Measurements from ENCODE around the gene B3GAT3. TPM values are rescaled to one million over a fixed set of nuclear protein-coding genes. Genes with fewer than 3 reads are reported as not detected.

The B3GAT3 gene
- total and polyA plus RNA-seq, 2 donors (not counting 3 experiments of a cell fraction or from before 2014, with no cell fraction given): 31.6 to 37.2 TPM

DNA sequence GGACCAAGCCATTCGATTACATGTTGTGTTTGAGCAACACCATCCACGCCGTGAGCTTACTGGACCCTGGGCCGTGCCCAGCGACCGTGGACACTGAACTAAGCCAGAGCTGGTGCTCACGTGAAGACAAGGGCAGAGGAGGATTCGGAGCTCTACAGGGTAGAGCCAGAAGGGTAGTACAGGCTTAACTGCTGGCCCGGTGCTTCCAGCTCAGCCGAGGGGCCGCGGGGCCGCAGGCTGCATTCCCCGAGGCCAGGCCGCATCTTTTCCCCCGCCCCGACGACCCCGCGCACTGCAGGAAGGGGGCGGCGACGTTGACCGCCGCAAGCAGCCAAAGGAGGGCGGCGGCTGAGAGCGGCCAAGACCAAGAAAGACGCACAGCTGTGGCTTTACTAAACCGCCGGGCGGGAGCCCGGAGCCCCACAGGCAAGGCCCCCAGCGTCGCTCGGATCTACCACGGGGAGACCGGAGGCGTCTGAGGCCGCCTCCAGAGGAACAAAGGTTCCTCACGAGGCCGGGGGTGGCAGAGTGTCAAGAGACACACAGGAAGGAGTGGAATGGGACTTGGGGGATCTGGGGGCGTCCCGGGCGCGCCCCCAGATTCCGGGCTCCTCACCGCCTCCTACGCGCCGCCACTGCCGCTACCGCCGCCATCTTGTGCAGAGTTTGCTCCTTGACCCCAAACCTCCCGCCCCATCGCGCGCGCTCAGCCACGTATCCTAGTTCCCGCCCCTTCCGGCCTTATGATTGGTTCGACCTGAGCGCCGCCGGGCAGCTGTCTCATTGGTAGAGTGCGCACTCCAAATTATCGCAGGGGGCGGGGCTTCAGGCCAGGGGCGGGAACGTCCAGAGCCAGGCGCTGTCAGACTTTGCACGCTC lies 24.4 kb upstream of the B3GAT3 start, which contains the start of gene GANAB:
Gene GANAB, minus strand, starts transcription at position 668 of the 879 bp plus-strand sequence. Its CDS starts 14 bp downstream, at position 654.
- peak within 1 kb of the TSS; percentile 32 for H2AFZ ChIP-seq (ENCODE audit: low read depth, low read length)
- no peaks in the 10 kb centered on the region for H3K9me3 ChIP-seq (replicated peaks; ENCODE audit: control insufficient read depth, insufficient read depth, low read length)
- peak within 1 kb of the TSS; percentile 53 for H3K4me2 ChIP-seq (ENCODE audit: insufficient read depth, low read length)
- H3K9me1 ChIP-seq (replicated peaks; ENCODE audit: control insufficient read depth, extremely low read depth, insufficient read depth, low read length): no peaks in the 10 kb centered on the region
- H3K9ac ChIP-seq (replicated peaks; ENCODE audit: extremely low read depth, insufficient read depth, low read length): peak within 1 kb of the TSS; percentile 92
- ChIA-PET CTCF (interaction anchor here (0.8 to 1.5 kb wide), 5 partner anchors 35 to 48 kb away, joined by 3 to 4 read pairs (median 3); partner anchors contain the start of gene MTA2), POLR2A (interaction anchor here (0.5 to 2.7 kb wide), 11 partner anchors 19 to 195 kb away, joined by 3 to 41 read pairs (median 4); partner anchors contain the start of genes B3GAT3, C11orf98, CSKMT and EEF1G)
- H3K4me1 ChIP-seq (ENCODE audit: control insufficient read depth, extremely low read depth, insufficient read depth, low read length): peaks cover 11% of the 10 kb centered on the region
- H4K20me1 ChIP-seq (replicated peaks; ENCODE audit: control insufficient read depth, extremely low read depth, insufficient read depth, low read length): no peaks in the 10 kb centered on the region
- dilution Hi-C loops (cut with MboI; ENCODE audit: extremely low pct_ligation_motif_present, low sequenced_read_pairs) (no loop called here), intact Hi-C loops (cut with micrococcal nuclease) (loop anchor here (1.0 kb wide), 4 partner anchors 24 to 81 kb away; partner anchors contain the start of genes EEF1G and HNRNPUL2)
- TF ChIP-seq POLR2A (IDR thresholded peaks at IDR 0.05; ENCODE audit: low read depth, low read length): peak; percentile 97
- TF ChIP-seq CTCF (IDR thresholded peaks at IDR 0.05; ENCODE audit: extremely low read depth in 1 of 2, insufficient read depth in 1 of 2, low read depth in 1 of 2, low read length in 2 of 2): no peak
- peak; percentile 99 for TF ChIP-seq POLR2AphosphoS5 (IDR thresholded peaks at IDR 0.05; ENCODE audit: insufficient read depth, low read depth, low read length)
- H3K36me3 ChIP-seq (ENCODE audit: control insufficient read depth in 2 of 2, extremely low read depth in 1 of 2, insufficient read depth in 2 of 2, low read length in 2 of 2): peaks cover 15 to 25% of the 10 kb centered on the region in 2 experiments
- DNase-seq (ENCODE audit: low read depth, low spot score) (peak; percentile 97), FAIRE-seq (peak; percentile 99)
- H3K27me3 ChIP-seq (ENCODE audit: control insufficient read depth in 2 of 2, insufficient read depth in 2 of 2, low read length in 2 of 2): no peaks in the 10 kb centered on the region
- H3K79me2 ChIP-seq (ENCODE audit: control insufficient read depth, insufficient read depth, low read length): peaks cover 41% of the 10 kb centered on the region
- peak within 1 kb of the TSS; percentile 80 for H3K27ac ChIP-seq (ENCODE audit: insufficient read depth, low read depth, low read length)
- peak within 1 kb of the TSS; percentile 62 to 87 (median 65) for H3K4me3 ChIP-seq (replicated peaks in 1 of 3; ENCODE audit: insufficient read depth in 1 of 3, low read depth in 1 of 3, low read length in 3 of 3)
- BruUV-seq (replicated peaks): TSS peak; percentile 79

Data from endothelial cell of umbilical vein (primary cell).